Tibial artery (tissue), 4 donors: ENCODE data around the gene FES.

Experiments
- DNase-seq, 2 donors: peaks; one replicate each; pipeline ENCODE4 v3.0.0-alpha.2; 2019
- H3K27ac ChIP-seq, 2 donors: fragments of 200-600 bp; sonication (generic) in 1 of 2; 1 replicate in 1 of 2; 2 replicates in 1 of 2; pipeline ENCODE4 v1.5.1; 2018 to 2019; ENCODE audit warnings: mild to moderate bottlenecking in 1 of 2
- H3K27me3 ChIP-seq, 2 donors: fragments of 200-600 bp; sonication (generic) in 1 of 2; one replicate each; pipeline versions ENCODE4 v1.5.1 to v1.6.0; 2016 to 2019
- H3K36me3 ChIP-seq, 3 donors: fragments of 200-600 bp; sonication (generic) in 2 of 3; one replicate each; pipeline ENCODE4 v1.5.1; 2016 to 2019; ENCODE audit warnings: mild to moderate bottlenecking in 2 of 3
- H3K4me1 ChIP-seq, 4 donors: fragments of 200-600 bp; sonication (generic) in 2 of 4; 1 replicate in 3 of 4; 2 replicates in 1 of 4; pipeline ENCODE4 v1.5.1; 2016 to 2019
- H3K4me3 ChIP-seq, 2 donors: fragments of 200-600 bp; sonication (generic) in 1 of 2; 1 replicate in 1 of 2; 2 replicates in 1 of 2; pipeline ENCODE4 v1.5.1; 2018 to 2019; ENCODE audit warnings: mild to moderate bottlenecking in 2 of 2
- H3K9me3 ChIP-seq, 3 donors: fragments of 200-600 bp; sonication (generic) in 1 of 3; one replicate each; pipeline ENCODE4 v1.5.1; 2016 to 2019
- CTCF ChIP-seq, 2 experiments: fragments of 200-600 bp in 1 of 2; fragments of 450-650 bp in 1 of 2; IDR thresholded peaks; one replicate each; pipeline ENCODE4 v1.5.1; 2017 to 2019; ENCODE audit warnings: antibody characterized with exemption in 2 of 2, mild to moderate bottlenecking in 1 of 2, moderate library complexity in 1 of 2
- intact Hi-C: fragments of 100-400 bp; cut with DNase I; formaldehyde crosslinking; loops from one replicate; pipeline ENCODE4 v1.15.0; 2023; ENCODE audit warnings: low total_unique reads

Gene FES

GRCh38 chr15:90887037-90887481 lies 2.8 kb downstream of the FES start:
- DNase-seq: peak in 1 of 2 donors; percentile 65

GRCh38 chr15:90889313-90889730 lies 5.0 kb downstream of the FES start:
- Histone ChIP-seq H3K4me1 (peaks cover 0 to 21% (median 13%) of the 10 kb centered on the region in 4 donors), H3K9me3 (no peaks in the 10 kb centered on the region), H3K27ac (no peak overlapping the region), H3K27me3 (no peaks in the 10 kb centered on the region), H3K4me3 (no peak overlapping the region), H3K36me3 (peaks cover 46 to 69% (median 63%) of the 10 kb centered on the region in 3 donors)
- DNase-seq: peak in 1 of 2 donors; percentile 64
- intact Hi-C loops: no loop called here
- no peak for TF ChIP-seq CTCF (IDR thresholded peaks at IDR 0.05)

More at GRCh38 chr15:90887037-90887481, 2.8 kb downstream of the FES start:
- Histone ChIP-seq H3K4me1 (peaks cover 0 to 38% (median 25%) of the 10 kb centered on the region in 4 donors), H3K36me3 (peaks cover 23 to 51% (median 48%) of the 10 kb centered on the region in 3 donors), H3K27ac (no peak overlapping the region), H3K9me3 (no peaks in the 10 kb centered on the region), H3K4me3 (no peak overlapping the region), H3K27me3 (no peaks in the 10 kb centered on the region)
- intact Hi-C loops: loop anchor here (2.0 kb wide), 1 partner anchor 238 kb away; no protein-coding TSS in a partner anchor
- TF ChIP-seq CTCF (IDR thresholded peaks at IDR 0.05): no peak

GRCh38 chr15:90889736-90890456 lies 5.6 kb downstream of the FES start:
- Histone ChIP-seq H3K4me3 (no peak overlapping the region), H3K4me1 (peaks cover 0 to 15% (median 7%) of the 10 kb centered on the region in 4 donors), H3K27me3 (no peaks in the 10 kb centered on the region), H3K9me3 (no peaks in the 10 kb centered on the region), H3K36me3 (peaks cover 46 to 75% (median 63%) of the 10 kb centered on the region in 3 donors), H3K27ac (no peak overlapping the region)
- intact Hi-C loops: no loop called here
- DNase-seq: no peak
- TF ChIP-seq CTCF (IDR thresholded peaks at IDR 0.05): no peak

GRCh38 chr15:90890839-90891238 lies 6.5 kb downstream of the FES start:
- peaks cover 51 to 84% (median 71%) of the 10 kb centered on the region in 3 donors for H3K36me3 ChIP-seq
- DNase-seq: no peak
- no peak overlapping the region for H3K4me3 ChIP-seq
- intact Hi-C loops: no loop called here
- no peak for TF ChIP-seq CTCF (IDR thresholded peaks at IDR 0.05)
- no peaks in the 10 kb centered on the region for H3K9me3 ChIP-seq
- no peak overlapping the region for H3K27ac ChIP-seq
- H3K27me3 ChIP-seq: no peaks in the 10 kb centered on the region
- peaks cover 0 to 6% (median 1%) of the 10 kb centered on the region in 4 donors for H3K4me1 ChIP-seq

- no peak overlapping the region for H3K27ac ChIP-seq
- H3K36me3 ChIP-seq: peaks cover 51 to 87% (median 74%) of the 10 kb centered on the region in 3 donors
- no peak for DNase-seq
- H3K27me3 ChIP-seq: no peaks in the 10 kb centered on the region
- no peaks in the 10 kb centered on the region for H3K9me3 ChIP-seq
- TF ChIP-seq CTCF (IDR thresholded peaks at IDR 0.05): no peak
- intact Hi-C loops: no loop called here
- H3K4me3 ChIP-seq: no peak overlapping the region
- no peaks in the 10 kb centered on the region for H3K4me1 ChIP-seq
Observed at GRCh38 chr15:90891346-90891949, 7.1 kb downstream of the FES start.
